Measurements from ENCODE around the gene CCBE1. TPM values are rescaled to one million over a fixed set of nuclear protein-coding genes. Genes with fewer than 3 reads are reported as not detected.

The CCBE1 gene
- total RNA-seq, 2 donors from 2014 or later = 1.00 to 2.9 TPM

DNA sequence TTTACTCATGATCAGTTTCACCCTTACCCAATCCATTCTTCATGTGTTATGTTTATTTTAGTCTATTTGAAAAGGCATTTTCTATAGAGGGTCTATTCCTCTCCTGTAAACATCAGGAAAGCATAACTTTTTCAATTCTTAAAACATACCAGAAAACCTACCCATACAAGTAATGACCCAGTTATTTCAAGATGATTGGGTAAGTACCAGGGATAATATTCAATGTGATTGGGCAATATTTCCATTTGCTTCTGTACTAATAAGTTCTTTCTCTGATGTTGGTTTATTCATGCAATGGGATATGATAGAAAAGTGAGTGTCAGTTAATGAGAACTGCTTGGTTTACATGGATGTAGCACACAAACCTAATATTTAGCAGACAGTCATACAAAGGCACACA is 87.6 kb downstream of the CCBE1 start:
- H3K36me3 Mint-ChIP-seq (ENCODE audit: low read depth) = no peaks in the 10 kb centered on the region
- no peak overlapping the region for H3K4me3 ChIP-seq (ENCODE audit: low read length)
- H3K4me1 ChIP-seq (ENCODE audit: control insufficient read depth, insufficient read depth, low read length) = peaks cover 16% of the 10 kb centered on the region
- H3K4me3 Mint-ChIP-seq = no peak overlapping the region
- no peaks in the 10 kb centered on the region for H3K9me3 Mint-ChIP-seq
- H3K27me3 ChIP-seq (ENCODE audit: control insufficient read depth, insufficient read depth, low read length, poor library complexity, severe bottlenecking) = peaks cover 19% of the 10 kb centered on the region
- H3K27ac ChIP-seq (ENCODE audit: low read depth, low read length) = no peak overlapping the region
- H3K4me1 Mint-ChIP-seq = peaks cover 16% of the 10 kb centered on the region
- TF ChIP-seq, protein P1, sequence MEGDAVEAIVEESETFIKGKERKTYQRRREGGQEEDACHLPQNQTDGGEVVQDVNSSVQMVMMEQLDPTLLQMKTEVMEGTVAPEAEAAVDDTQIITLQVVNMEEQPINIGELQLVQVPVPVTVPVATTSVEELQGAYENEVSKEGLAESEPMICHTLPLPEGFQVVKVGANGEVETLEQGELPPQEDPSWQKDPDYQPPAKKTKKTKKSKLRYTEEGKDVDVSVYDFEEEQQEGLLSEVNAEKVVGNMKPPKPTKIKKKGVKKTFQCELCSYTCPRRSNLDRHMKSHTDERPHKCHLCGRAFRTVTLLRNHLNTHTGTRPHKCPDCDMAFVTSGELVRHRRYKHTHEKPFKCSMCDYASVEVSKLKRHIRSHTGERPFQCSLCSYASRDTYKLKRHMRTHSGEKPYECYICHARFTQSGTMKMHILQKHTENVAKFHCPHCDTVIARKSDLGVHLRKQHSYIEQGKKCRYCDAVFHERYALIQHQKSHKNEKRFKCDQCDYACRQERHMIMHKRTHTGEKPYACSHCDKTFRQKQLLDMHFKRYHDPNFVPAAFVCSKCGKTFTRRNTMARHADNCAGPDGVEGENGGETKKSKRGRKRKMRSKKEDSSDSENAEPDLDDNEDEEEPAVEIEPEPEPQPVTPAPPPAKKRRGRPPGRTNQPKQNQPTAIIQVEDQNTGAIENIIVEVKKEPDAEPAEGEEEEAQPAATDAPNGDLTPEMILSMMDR (conservative IDR thresholded peaks at IDR 0.05) = no peak
- peaks cover 12% of the 10 kb centered on the region for H3K27me3 Mint-ChIP-seq (ENCODE audit: insufficient read depth)
- H3K27ac Mint-ChIP-seq = no peak overlapping the region
- DNase-seq = no peak
- no peak overlapping the region for H3K9ac ChIP-seq (ENCODE audit: extremely low read depth, low read length, poor library complexity, severe bottlenecking)
- H3K36me3 ChIP-seq (ENCODE audit: control insufficient read depth, insufficient read depth, low read length) = no peaks in the 10 kb centered on the region
- H3K9me3 ChIP-seq (ENCODE audit: control insufficient read depth, low read length) = no peaks in the 10 kb centered on the region

GRCh38 chr18:59607471-59607870 is 89.8 kb downstream of the CCBE1 start:
- no peaks in the 10 kb centered on the region for H3K36me3 Mint-ChIP-seq (ENCODE audit: low read depth)
- peaks cover 16% of the 10 kb centered on the region for H3K27me3 Mint-ChIP-seq (ENCODE audit: insufficient read depth)
- Histone ChIP-seq H3K27ac (ENCODE audit: low read depth, low read length) (no peak overlapping the region), H3K9ac (ENCODE audit: extremely low read depth, low read length, poor library complexity, severe bottlenecking) (no peak overlapping the region), H3K4me1 (ENCODE audit: control insufficient read depth, insufficient read depth, low read length) (peaks cover 7% of the 10 kb centered on the region), H3K4me3 (ENCODE audit: low read length) (no peak overlapping the region), H3K36me3 (ENCODE audit: control insufficient read depth, insufficient read depth, low read length) (no peaks in the 10 kb centered on the region), H3K27me3 (ENCODE audit: control insufficient read depth, insufficient read depth, low read length, poor library complexity, severe bottlenecking) (peaks cover 19% of the 10 kb centered on the region), H3K9me3 (ENCODE audit: control insufficient read depth, low read length) (no peaks in the 10 kb centered on the region)
- no peaks in the 10 kb centered on the region for H3K9me3 Mint-ChIP-seq
- TF ChIP-seq, protein P1 (conservative IDR thresholded peaks at IDR 0.05) = no peak
- peaks cover 11% of the 10 kb centered on the region for H3K4me1 Mint-ChIP-seq
- WGBS, 2 experiments (ENCODE audit: insufficient coverage in 1 of 2, insufficient read length in 1 of 2) = 94 to 96% methylated on average over 5 to 7 of the region's 7 CpGs
- no peak overlapping the region for H3K4me3 Mint-ChIP-seq
- DNase-seq = no peak
- no peak overlapping the region for H3K27ac Mint-ChIP-seq

DNA sequence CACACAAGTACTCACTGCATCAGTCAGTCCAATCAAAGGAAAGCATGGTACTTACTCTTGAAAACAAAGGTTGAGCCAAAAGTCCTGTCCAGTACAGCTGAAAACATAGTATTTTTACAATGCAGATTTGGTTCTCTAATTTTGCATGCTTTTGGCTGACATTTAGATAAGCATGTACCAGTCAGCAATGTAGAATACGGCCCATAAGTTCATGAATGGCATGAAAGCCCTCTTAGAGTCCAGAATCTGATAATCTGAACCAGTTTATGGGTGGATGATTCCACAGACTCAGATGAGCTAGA is 90.2 kb downstream of the CCBE1 start:
- no peak for DNase-seq
- Mint-ChIP-seq H3K4me1 (peaks cover 11% of the 10 kb centered on the region), H3K4me3 (no peak overlapping the region), H3K36me3 (ENCODE audit: low read depth) (no peaks in the 10 kb centered on the region), H3K27ac (no peak overlapping the region), H3K9me3 (no peaks in the 10 kb centered on the region), H3K27me3 (ENCODE audit: insufficient read depth) (peaks cover 16% of the 10 kb centered on the region)
- Histone ChIP-seq H3K27me3 (ENCODE audit: control insufficient read depth, insufficient read depth, low read length, poor library complexity, severe bottlenecking) (peaks cover 19% of the 10 kb centered on the region), H3K27ac (ENCODE audit: low read depth, low read length) (no peak overlapping the region), H3K9me3 (ENCODE audit: control insufficient read depth, low read length) (no peaks in the 10 kb centered on the region), H3K9ac (ENCODE audit: extremely low read depth, low read length, poor library complexity, severe bottlenecking) (no peak overlapping the region), H3K4me1 (ENCODE audit: control insufficient read depth, insufficient read depth, low read length) (peaks cover 4% of the 10 kb centered on the region), H3K4me3 (ENCODE audit: low read length) (no peak overlapping the region), H3K36me3 (ENCODE audit: control insufficient read depth, insufficient read depth, low read length) (no peaks in the 10 kb centered on the region)
- 95 to 100% methylated on average over 1 of the region's 1 CpG for WGBS, 2 experiments (ENCODE audit: insufficient coverage in 1 of 2, insufficient read length in 1 of 2)
- TF ChIP-seq, protein P1 (conservative IDR thresholded peaks at IDR 0.05) = no peak

Data from endodermal cell (in vitro differentiated cells).